NCI-H1436 treated with DMSO at 0.1 percent for 48 hours (cell line): ENCODE results near the gene ZNF407.

Experiments used
- DNase-seq: peaks from one replicate; lab custom pipeline; 2025; lab: John Stamatoyannopoulos, UW

The ZNF407 gene

DNA sequence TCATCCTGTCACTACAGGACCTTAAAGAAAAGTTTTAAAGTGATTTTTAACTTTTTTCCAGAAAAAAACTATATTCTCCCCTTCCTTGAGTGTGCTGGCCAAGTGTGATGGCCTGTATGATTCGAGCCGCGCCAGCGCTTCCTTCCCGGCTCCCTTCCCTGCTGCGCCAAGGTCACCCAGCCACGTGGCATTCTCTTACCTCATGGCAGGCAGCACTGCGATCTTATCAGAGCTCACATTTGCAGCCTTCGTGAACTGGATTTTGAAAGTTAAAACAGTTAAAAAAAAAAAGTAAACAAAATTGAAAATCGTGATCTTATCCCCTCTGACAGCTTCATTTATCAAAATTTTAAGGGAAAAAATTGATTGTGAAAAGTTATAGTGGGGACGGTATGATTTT, 331.4 kb downstream of the ZNF407 start:
- no peak for DNase-seq

DNA sequence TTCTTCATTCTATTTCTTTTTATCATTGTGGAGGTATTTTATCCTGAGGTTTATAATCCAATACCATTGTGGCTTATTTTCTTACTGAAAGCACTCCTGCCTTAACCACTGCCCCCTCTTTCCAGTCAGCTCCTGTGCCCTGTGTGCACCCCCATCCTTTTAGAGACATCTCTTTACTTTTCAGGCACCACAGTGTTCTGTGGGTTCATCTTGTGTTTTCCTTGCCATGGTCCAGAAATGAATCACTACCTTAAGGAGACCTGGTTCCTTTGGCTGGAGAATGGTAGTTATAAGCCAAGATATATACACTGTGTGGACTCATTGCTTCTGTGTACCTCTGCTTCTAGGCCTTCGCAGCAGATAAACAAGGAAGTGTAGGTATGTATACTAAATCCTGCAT, 332.9 kb downstream of the ZNF407 start:
- DNase-seq = no peak

DNA sequence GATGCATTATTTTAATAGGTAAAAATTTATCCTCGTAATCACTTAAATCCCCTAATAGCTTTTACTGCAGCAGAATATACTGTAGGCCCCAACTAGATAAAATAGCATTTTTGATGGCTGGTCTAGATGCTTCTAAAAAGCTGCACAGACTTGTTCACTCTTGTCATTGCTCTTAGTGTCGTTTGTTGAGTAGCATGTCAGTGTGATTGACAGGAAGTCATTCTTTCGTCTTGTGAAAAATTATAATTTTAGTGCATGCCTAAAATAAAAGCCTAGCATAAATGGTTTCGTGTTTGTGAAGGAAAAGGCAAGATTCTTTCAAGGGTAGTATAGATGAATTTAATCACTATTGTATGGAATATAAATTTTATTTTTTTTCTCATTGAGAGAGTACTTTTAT, 336.3 kb downstream of the ZNF407 start:
- no peak for DNase-seq

DNA sequence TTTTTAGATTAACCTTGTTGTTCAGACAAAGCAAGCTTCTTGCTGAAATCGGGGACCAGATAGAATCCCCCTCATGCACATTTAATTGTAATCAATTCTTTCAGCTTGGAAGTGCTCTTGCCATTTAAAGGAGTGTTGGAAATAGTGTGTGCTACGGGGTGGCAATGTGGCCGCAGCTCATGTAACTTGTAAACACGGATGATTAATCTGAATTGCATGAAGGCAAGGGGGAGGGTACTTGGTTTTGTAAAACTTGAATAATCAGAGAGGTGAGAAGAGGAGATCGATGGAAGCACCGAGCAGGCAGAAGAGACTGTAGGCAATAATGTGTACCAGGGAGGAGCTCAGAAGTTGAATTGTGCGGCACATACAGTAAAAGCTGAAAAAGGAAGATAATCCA, 337.8 kb downstream of the ZNF407 start:
- DNase-seq = no peak

DNA sequence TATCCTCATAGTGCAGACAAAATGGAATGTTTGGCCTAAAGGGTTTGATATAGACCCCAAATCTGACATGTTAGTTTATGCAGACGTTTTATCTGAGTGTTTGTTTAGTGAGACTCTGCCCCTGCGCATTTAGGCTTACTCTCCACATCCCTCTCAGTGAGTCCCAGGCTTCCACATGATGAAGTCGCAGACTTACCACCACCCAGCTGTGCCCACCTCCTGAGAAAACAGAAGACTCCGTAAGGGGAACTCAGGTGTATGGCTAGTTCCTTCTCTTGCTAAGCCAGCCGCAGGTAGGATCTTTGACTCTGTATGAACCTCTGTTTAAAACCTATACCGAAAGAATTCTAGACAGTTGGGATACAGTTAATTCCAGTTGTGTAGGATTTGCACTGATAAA, 338.7 kb downstream of the ZNF407 start:
- DNase-seq = no peak

DNA sequence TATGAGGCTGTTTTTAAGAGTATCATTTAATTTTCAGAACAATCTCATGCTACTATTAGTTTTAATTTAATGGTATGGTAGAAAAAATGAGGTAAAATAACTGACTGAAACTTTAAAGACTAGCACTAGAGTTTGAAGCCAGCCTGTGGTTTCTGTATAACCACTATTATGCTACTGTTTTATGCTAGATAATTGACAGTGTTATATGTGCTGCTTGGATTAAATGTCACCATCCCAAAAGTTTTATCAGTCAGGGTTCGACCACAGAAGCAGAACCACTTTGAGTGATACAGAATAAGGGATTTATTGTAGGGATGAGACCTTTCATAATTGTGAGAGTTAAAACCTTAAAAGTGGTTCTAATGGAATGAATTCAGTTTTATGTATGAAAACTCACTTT, 339.6 kb downstream of the ZNF407 start:
- no peak for DNase-seq

DNA sequence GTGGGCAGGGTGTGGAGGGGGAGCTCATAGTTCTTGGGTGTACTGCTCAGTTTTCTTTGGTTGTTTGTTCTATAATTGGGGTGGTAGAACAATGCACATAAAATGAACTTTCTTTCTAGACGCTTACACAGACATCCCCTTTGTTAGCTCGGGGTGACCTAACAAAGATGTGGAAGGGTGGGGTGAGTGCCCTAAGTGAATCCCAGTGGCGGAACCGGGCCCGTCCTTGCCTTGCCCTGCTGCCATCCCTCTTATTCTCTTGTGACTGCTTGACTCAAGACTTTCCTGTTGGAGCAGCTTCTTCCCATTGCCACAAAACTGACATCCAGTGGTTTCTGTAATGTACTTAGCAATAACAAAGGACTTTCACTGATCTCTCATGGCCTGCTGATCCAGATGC, 343.2 kb downstream of the ZNF407 start:
- DNase-seq = no peak

DNA sequence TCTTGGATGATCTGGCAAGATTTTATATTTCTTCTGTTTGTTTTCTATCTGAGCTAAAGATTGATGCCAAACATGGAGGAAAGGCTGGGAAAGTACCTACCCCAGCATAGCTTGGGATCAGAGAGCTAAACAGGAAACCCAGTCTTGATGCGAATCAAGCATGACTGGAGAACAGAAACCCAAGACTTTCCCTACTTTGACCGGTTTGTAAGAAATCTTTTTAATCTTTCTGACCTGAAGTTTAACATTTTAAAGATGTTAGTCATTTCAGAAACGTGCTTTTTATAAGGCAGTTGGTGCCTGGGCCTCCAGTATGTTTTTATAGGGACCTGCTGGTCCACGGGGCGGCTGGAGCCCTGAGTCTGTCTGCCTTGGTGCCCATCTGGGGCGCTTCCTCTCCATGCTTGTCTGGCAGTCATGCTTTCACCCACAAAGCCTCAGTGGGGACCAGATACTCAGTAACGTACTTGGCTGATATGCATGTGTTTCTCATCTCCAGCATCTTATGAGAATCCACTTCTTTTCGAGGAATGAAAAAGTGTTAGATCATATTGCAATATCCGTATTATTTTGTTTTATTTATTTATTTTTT, 344.7 kb downstream of the ZNF407 start:
- DNase-seq = no peak

DNA sequence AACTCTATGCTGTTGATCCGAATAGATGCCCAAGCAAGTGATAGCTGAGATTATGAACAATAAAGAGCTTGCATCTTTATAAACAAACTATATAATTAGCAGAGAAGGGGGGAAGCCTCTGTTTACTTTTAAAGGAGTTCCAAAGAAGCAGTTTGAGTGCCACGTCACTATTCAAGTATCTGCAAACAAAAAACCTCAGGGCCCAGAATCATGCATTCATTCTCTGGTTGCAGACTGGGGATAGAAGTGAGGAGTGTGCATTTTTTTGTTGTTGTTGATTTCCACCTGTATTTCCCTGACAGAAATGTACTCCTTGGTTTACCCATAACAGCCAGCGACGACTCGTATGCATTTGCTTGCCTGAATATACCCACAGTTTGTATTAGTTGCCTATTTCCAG, 347.0 kb downstream of the ZNF407 start:
- no peak for DNase-seq

DNA sequence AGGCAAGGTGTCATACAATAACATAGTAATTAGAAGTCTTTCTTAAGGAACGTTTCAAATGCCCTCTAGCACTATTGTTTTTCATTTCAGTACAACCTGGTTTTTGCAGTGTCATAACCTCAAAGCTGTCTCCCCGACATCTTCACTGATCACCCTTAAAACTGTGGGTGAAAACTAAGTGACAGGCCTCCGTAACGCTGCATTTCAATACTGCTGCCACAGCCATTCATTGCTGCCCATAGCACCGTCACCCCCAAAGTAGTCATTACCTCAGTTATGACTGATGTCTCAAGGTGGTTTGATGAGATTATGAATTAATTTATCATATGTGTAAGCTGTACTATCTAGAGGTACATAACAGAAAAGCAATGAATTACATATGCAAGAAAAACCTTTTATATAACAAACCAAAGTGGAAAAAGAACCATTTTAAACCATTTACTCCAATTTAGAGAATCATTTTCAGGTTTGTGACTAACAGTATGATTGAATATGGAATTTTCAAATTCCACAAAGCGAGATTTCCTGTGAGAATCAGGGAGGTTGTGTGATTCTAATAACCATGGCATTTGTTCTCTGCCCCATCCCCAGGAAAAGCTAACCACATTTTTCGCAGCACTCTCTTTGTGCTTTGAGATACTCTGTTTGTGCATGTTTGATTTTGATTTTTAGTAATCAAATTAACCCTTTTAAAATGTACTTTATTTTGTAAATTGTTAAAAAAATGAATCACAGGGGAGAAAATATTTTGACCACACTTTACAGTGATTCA, 348.3 kb downstream of the ZNF407 start:
- no peak for DNase-seq

DNA sequence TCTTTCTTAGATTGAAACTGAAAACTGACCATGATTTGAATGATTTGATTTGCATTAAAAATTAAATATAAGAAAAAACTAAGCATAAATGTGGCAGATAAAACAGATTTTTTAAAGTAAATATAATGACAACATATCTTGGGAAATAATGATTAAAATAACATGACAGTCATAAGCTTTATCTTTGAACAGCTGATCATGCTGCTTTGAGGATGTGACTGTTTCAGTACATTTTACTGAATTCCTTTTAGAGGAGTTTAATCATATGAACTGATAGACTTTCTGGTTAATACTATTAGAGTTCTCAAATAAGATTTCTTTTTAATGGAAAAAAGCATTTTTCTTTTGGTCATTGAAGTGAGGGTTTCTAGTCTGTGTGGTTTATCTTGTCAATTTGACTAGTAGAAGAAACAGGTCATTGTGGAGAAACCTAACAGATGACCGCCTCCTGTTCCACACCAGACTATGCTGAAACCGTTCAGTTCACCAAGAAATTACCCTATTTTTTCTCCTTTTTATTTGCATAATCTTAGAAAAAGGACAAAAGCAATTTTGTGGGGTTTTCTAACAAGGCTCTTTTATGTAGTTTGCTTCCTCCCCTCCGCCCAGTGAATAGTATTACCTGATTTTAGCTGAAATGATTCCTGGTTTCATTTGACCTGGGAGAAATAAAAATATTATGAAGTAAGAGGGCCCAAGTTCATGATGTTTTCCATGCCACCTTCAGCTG, 349.1 kb downstream of the ZNF407 start:
- no peak for DNase-seq

DNA sequence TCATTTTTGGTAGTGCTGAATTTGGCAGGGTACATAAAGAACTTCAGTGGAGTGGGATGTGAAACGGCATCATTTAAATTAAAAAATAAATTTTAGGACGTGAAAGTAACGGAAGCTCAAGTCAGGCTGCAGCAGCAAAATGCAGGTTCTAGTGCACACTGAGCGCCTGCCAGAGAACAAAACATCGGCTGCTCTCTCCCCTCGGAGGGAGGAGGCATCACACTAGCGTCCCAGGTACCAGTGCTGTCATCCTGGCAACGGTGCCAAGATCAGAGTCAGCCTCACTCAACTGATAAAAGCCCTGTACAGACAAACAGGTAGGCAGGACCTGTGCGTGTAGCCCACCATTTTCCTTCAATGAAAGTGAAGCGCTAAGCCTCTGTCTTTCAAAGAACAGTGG, 349.7 kb downstream of the ZNF407 start:
- no peak for DNase-seq

DNA sequence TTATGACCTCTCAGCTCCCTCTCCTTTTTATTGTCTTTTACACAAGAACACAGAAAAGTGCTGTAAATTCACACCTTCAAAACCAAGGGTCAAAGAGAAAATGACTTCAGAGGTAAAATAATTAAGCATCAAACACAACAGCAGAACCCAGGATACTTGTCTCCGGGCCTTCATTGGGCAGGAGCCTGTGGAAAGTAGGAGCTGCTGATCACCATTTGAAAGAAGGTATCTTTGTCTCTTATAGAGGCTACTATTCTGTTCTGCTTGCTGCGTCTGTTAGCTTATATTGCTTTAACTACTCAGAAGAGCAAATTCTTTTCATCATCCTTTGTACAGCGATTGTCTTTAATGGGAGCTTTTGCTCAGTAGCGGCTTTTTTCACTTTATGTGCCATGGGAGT, 350.2 kb downstream of the ZNF407 start:
- DNase-seq = no peak

DNA sequence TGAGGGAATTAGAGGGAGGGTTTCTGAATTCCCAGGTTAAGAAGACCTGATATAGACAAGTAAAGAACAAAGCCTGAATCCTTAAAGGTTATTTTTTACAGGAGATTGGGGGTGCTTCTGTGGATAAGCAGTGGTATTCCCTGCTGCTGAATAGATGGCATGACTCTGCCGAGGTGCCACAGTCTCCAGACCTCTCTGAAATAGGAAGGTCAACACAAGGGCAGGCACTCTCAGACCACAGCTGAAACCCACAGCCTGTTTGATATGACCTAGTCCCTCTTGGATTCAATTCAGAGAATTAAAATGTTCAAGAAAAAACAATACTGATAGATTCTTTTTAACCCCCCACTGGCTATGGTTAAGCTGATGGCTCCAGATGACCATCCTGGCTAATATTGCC, 351.9 kb downstream of the ZNF407 start:
- DNase-seq = no peak

DNA sequence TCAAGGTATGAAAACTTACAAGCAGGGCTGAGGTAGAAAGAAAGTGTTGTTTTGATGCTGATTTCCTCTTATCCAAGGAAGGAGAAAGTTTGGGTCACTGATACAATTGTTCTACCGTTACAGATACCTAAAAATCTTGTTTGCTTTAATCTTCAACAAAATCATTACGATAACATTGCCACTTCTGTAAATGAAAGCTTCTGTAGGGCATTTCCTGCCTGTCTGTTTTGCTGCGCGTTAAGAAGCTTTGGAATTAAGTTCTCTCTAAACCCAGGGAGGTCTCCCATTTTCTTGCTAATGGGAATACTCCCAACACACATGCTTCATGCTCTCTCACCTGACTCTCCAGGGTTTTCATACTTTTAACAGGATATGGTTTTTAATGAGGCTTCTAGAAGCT, 352.8 kb downstream of the ZNF407 start:
- no peak for DNase-seq

DNA sequence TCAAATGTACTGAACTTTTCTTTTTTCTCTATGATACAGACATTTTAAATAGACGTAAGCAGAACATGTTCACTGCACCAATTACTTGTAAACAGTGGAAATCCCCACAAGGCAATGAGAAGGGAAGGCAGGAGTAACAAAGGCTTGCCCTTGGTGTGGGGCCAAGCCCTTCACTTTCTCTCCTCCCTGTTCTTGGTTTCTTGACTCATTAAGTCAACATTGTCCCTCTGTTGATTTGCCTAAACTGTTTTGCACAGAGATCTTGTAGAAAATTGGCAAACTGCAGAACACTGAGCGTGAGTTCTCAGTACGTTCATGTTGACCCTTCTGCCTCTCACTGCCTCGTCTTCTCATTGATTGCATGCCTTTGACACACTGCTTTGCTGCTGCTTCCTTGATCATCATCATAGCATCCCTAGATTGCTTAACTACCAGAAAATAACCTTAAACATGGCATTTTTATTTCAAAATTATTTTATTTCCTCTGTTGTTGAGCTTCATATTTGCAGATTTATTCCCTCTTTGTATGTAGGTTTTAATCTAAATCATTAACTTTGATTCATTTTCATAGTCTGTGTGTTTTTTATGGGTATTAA, 353.6 kb downstream of the ZNF407 start:
- DNase-seq = no peak

DNA sequence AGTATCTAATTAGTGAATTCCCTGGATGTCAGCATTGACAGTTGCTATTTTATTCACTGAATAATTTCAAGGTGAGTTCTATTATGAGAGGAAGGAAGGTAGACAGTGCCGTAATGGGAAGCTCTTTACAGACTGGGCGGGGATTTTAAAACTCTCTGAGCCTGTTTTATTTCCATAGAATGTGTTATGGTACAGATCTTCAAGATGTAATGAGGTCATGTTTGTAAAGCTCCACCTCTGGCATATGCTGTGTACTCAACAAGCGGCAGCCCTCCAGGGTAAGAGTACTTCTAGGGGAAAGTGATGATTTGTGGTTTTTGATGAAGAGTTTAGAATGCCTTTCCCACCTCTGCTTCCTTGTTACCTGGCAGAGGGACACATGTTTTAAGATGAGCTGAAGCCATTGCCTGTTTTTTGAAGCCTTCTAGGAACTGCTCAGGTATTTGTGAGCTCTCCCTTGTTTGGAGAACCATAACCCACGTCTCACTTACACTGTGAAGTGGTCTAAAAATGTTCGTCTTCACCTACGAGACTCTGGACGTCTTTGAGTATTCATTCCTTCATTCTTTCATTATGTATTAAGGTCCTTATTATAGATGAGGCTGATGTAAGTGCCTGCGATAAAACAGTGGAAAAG, 360.0 kb downstream of the ZNF407 start:
- DNase-seq = no peak

DNA sequence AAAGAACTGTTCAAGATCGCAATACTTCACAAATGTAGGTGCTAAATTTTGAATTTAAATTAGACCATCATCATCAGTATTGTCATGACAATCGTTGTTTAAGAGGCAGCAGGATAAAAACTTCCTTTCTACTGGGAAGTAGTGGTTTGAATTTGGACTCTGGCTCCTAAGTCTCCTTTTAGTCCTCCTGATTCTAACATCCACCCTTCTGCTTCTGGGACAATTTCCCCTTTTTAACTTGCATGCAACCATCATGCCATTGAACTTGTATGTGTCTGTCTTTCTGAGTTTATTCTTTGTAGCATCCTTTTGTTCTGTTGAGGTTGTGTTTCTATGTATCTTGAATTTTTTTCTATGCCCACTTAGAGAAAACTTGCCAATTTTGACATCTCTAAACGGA, 361.5 kb downstream of the ZNF407 start:
- no peak for DNase-seq

DNA sequence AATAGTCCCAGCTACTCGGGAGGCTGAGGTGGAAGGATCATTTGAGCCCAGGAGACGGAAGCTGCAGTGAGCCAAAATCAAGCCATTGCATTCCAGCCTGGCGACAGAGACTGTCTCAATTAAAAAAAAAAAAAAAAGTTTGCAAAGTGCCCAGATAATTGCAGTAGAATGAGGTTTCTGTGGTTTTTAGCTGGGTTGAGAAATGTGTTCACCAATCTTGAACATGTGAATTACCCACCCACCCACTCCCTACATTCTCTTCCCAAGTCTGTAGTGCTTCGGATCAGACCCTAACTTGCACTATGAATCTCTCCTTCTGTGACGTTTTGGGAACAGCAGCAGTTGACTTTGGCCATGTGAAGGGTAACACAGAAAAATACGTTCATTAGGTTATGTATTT, 363.9 kb downstream of the ZNF407 start:
- no peak for DNase-seq

DNA sequence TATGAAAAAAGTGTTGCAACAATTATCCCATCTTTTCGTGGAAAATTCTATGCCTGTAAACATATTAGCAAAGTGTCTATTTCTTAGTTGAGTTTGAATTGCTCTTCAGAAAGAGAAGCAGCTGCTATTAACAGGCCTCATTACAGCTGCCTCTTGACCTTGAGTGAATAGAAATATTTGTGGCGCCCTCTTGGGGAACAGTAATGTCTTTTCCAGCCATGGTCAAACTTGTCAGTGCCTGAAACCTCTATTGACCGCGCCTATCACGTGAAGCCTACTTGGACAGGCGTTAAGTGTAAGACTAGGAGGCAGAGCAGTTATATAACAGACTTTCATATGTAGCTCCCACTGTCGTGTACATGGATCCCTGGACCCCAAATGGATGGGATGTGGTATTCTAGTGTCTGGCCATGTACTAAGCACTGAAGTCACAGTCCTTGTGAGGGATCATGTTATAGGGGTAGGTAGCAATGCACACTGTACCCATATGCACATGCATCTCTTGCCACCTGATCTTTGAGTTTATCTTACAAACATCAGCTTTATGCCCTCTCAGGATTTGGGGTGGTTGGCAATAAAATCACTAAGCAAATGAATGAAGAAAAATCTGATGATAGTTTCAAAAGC, 366.3 kb downstream of the ZNF407 start:
- DNase-seq = peak; percentile 40

DNA sequence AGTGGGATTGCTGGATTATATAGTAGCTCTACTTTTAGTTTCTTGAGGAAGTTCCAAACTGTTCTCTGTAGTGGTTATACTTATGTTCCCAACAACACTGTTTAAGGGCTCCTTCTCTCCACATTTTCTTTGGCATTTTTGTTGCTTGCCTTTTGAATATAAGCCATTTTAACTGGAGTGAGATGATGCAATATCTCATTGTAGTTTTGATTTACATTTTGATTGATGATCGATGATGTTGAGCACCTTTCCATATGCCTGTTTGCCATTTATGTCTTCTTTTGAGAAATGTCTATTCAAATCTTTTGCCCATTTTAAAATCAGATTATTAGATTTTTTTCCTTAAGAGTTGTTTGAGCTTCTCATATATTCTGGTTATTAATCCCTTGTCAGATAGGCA, 368.0 kb downstream of the ZNF407 start:
- DNase-seq = no peak

DNA sequence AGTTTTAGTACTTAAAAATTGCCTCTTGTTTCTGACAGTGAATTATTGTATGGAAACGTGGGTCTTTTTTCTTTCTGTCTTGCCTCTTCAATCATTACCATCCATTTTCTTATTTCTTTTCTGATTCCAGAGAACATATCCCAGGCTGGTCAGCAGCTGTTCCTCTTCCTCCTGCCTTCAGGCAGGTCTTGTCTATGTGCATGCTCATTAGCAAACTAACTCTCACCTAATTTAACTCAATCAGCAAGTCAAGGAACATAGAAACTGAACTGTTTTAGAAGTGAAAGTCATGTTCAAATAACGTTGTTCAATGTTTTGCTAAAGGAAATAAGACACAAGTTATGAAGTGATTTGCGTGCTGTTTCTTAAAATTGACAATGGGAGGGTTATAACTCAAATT, 369.8 kb downstream of the ZNF407 start:
- DNase-seq = no peak
